ENCODE data around the gene ST3GAL4. TPM values are rescaled to one million over a fixed set of nuclear protein-coding genes. Genes with fewer than 3 reads are reported as not detected.
A peak's percentile ranks its signal among the peaks of the same experiment; 100 is the strongest.
"Not testable (repeated sequence)": the region's sequence is repeated elsewhere in the genome, so short reads cannot be mapped to it uniquely, and the experiment has no call there.

Gene ST3GAL4
- total RNA-seq, 1 donor from 2014 or later, result 15.8 TPM

DNA sequence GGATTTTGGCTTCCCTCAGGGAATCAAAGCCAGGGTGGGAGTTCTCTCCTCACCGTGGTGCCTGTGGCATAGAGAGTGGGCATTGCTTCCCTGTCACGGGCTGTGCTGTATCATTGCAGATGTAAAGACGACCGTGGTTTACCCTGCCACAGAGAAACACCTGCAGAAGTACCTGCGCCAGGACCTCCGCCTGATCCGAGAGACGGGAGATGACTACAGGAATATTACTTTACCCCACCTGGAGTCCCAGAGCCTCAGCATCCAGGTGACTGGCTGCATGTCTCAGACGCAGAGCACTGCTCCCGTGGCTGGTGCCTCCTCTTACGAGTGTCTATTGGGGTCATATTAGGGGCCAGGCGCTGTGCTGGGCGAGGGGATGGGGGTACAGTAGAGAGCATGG, 24.2 kb upstream of the ST3GAL4 start:
- DNase-seq, result no peak

DNA sequence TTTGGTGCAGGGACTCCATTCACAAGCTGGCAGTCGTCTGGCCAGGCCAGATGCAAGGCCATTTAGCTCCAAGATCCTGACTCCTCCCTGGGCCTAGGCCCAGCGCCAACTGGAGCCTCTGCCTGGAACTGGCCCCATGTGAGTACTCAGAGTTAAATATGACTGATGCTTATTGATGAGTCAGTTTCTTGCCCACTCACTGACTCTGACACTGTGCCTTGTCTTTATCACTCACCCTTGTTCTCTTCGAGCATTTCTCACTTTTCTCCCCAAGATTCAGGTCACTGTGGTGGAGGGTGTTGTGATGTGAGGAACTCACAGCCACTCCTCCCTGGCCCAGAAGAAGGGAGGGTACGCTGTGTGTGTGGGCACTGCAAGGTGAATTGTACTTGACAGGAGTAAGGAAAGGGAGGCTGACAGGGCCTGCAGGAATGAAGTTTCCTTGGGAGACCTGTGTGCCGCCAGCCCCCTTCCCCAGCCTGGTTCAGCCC, 23.2 kb upstream of the ST3GAL4 start:
- DNase-seq, result peak; percentile 62

DNA sequence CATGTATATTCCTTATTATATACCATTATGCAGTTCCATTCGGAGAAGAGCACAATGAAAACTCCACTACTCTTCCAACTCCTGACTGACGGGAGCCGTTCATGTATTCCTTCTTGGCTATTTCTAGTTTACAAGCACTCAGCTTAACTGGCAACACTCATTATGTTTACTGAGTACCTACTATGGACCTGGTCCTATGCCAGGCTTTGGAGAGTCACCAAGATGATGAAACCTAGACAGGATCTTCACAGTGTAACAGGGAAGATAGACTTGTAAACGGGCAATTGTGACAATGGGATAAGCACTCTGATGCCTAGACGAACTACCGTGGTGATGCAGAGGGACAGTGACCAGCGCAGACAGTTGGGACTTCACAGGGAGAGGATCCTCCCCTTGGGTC, 22.3 kb upstream of the ST3GAL4 start:
- DNase-seq, result no peak

DNA sequence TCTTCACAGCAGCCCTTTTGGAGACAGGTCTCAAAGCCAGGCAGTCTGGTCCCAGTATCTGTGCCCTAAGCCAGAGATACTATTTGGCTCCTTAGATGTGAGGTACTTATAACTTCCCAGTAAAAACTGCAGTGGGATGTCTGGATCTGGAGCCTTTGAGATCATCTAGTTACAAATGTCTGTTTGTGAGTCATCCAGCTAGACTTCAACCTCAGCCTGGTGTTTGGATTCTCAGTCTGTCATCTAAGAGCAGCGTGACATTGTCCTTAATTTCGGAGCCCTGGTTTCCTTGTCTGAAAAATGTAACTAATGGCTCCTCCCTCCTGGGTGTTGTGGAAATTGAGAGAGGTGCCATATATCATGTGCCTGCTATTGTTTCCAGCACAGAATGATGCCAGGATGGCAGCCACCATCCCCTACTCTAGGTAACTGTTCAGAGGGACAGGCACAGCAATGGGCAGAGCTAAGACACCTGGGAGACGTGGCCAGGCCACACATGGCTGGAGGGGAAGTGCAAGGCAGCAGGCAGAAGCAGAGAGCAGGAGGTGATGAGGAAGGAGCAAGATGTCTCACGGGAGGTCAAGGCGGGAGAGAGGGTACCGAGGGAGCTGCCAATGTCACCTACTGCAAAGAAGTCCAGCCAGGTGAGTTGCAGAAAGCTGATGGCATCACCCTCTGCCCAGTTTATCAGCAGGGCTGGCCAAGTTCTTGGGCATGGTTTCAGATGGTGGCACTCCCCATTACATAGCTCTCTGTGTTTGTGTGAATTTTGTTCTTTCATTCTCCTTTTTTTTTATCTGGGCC, 20.6 kb upstream of the ST3GAL4 start:
- DNase-seq, result no peak

DNA sequence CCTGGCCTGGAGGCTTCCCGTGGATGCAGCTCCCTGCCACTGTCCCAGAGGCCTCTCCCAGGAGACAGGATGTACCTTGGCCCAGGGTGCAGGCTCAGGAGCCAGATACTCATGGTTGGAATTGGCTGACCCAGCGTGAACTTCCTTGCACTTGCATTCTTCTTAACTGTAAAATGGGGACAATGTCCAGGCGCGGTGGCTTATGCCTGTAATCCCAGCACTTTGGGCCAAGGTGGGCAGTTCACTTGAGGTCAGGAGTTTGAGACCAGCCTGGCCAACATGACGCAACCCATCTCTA, 20.1 kb upstream of the ST3GAL4 start:
- no peak for DNase-seq

DNA sequence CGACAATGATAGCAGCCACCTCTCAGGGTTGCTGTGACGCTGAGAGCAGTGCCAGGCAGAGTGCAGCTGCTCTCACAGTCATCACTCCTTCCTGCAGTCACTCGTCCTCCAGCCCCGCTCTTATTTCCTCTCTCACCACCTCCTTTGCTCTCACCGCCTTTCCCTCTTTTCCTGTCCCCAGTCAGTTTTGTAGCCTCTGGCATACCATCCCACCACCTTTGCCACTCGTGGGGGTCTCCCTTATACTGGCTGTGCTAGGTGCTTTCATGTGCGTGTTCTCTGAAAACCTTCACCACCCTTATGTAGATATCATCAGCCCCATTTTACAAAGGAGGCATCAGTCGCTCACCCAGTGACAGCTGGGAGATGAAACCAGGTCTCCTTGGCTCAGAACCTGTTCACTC, 19.3 kb upstream of the ST3GAL4 start:
- DNase-seq, result peak; percentile 50

DNA sequence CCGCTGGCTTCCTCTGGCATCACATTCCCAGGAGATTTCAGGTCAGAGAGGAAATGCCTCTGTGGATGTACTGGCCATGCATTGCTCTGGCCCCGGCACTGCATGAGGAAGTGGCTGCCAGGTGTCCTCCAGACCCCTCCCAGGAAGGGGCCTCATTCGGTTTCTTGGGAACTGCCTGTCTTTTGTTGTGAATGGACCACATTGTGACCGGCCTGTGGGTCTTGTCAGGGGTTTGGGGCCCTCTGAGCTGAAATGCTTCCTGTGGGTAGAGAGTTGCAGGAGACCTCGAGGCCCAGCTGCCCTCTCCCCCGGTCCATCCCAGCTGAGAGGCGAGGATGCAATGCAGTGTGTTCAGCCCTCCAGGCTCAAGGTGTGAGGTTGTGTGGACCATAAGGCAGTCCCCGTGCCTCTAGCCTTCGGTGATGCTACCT, 18.8 kb upstream of the ST3GAL4 start:
- DNase-seq, result peak; percentile 76

DNA sequence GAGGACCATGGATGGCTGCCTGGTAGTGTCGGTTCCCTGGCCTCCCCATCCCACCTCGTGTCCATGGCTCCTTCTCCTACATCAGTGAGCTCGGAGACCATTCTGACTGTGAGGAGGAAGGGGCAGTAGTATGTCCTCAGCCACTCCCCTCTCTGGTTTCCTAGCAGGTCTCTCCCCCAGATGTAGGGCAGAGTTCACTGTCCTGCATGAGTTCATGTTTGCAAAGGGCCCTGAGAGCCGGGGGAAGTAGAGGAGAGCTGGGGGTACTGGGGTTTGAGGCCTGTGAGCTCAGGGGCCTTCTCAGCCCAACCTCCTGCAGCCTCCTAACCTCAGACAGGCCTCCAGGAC, 18.4 kb upstream of the ST3GAL4 start:
- DNase-seq, result no peak

DNA sequence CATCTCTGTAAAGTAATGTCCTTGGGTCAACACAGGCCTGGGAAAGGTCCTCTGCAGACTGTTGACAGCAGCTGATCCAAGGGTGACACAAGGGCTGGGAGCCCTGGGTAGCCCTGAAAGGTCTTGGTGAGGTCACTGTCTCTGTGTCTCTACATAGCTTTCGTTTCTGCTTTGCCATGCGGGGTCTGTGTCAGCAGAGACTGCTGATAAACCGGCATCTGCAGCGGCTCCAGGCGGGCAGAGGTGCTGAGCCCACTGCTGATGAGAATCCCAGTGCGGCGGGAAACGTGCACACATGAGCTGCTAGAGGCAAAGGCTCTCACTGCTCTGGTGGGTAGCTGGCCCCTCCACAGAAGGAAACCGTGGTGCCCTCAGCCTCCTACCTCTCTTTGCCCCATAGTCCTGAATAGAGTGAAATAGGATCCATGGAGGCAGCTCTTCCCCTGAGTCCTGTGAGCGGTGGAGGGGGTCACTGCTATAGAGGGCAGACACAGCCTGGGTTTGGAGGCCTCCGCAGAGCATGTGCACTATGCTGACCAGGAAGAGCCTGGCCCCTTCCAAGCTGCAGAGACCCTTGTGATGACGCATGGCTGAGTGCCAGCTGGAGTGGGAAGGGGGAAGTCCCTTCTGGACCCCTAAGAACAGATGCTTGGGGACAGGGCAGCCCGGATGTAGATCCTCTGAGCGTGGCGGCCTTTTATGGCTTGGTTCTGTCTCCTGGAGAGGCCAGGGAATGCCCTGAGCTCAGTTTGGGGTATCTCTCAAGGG, 17.8 kb upstream of the ST3GAL4 start:
- no peak for DNase-seq

DNA sequence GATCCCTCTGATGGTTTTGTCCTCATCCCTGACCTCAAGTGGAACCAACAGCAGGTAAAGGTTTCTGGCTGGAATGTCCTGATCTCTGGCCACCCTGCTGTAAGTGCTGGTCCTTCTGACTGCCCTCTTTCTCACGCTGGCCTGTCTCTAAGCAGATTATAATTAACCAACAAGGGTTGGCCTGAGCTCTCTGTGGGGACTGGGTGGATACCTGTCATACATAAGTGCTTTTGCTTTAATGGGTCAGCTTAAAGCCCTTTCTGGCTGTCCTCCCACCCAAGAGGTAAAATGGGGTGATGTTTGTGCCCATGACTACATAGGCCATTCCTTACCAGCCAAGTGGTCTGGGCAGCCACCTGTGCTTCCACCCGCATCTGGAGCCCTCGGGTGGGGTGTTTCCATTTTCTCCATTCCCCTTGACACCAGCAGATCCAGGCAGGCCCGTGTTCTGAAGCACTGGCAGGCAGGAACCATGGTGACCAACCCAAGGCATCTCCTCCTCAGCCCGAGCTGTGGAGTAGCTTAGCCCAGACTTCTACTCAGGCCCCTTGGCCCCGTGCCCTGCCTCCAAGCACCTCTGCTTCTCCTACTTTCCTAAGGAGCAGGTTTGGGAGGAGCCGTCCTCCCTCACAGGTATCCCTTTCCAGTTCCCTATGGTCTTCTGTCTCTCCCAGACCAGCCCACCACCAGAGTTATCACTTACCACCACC, 17.0 kb upstream of the ST3GAL4 start:
- DNase-seq, result no peak

DNA sequence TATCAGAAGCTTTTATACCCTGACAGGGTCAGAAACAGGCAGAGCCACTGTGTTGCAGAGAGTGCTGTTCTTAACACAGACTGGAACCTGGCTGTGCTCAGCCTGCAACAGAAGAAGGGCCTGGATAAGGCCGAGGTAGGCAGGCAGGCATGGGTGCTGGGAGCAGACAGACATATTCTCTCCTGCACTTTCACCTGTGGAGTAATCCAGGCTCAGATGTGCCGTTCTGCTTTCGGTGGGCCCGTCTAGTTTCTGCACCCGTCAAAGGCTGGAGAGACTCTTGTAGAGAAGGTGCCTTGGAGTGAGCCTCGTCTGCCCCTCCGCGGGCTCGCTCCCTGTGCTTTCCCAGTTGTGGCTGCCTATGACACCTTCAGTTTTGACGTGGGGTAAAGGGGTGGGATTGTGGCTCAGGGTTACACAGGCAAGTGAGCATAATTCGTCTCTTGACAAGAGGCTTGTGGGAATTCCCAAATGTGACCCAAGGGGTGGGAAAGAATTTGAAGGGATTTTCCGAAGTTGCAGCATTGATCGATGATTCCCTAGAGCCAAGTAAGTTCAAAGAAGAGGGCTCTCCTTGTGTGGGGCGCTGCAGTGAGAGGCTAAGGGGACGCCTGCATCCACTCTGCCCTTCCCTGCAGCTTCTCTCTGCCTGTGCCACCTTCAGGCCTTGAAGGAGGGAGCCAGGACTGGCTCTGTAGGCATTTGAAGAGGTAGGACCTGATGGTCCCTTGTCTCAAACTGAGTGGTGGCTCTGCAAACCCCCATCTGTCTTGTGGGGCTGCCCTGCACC, 16.2 kb upstream of the ST3GAL4 start:
- DNase-seq, result no peak

DNA sequence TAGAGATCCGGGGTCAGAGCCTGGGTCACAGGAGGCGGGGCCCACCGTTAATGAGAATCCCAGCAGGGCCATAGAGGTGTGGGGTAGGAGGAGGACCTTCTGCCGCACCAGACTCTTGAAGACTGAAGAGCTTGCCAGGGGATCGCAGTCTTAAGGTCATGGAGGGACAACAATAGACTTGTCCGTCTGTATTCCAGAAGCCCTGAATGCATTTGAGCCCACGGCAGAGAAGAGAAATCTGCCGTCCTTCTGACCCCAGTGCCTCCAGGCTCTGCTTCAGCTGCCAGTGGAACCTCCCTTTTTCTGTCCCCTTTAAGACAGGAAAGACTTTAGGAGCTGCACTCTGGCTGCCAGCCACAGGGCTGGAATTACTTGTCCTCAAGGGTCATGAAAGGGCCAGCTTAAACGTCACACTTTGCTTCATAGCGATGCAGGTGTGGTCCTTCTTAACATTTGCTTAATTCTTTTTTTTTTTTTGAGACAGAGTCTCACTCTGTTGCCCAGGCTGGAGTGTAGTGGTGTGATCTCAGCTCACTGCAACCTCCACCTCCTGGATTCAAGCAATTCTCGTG, 15.5 kb upstream of the ST3GAL4 start:
- DNase-seq, result peak; percentile 47

DNA sequence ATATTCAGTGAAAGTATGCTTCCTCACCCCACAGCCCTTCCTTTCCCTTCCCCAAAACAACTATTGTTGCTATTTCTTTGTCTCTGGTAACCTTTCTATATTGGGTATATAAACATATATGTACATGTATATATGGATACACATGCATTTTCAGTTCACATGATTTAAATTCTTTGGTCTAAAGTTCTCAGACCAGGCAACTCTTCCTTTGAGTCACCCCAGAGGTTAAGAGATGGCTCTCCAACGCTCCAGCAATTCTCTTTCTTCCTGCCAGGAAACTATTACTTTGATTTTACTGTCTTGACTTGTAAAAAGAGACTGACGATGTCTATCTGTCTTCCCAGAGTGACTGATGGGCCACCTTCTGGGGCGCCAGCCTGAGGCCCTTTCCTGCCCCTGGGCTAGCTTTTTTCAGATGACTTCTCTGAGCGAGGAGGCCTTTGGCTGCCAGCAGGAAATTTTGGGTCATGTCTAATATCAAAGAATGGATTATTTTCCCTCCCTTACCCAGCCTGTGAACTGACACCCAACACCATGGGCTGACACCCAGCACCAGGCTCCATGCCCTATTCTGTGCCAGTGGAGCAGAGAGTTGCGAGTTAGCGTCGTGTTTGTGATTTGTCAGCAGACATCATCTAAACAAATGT, 14.4 kb upstream of the ST3GAL4 start:
- DNase-seq, result no peak

DNA sequence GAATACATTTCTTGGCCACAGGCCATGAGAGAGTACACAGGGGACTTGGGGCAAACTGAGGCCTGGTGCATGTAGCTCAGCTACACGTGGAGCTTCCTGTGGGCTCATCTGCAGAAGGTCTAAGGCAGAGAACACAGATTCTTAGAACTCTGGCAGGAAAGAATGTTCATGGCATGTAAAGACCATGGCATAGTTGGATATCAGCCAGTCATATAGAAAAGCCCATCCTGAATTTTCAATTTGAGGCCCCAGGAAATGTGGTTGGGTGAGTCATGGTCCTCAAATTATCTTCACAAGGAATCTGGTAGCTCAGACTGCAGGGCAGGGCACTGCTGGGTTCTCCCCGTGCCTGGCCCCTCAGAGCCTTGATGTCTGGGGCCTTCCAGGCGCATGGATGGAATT, 13.7 kb upstream of the ST3GAL4 start:
- DNase-seq, result peak; percentile 56

DNA sequence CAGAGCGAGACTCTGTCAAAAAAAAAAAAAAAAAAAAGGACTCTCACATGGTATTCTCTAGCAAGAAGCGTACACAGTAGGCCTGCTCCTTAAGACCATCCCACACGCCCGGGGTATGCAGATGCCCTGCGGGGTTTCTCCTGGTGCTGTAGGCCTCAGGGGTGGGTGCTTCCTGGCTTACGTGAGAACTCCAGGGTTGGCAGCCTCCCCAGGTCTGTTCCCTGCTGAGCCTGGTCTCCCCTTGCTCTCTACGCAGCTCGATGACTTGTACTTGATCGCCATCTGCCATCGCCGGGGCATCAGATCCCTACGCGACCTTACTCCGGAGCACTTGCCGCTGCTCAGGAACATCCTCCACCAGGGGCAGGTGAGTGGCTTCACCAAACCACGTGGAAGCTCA, 12.4 kb upstream of the ST3GAL4 start:
- DNase-seq, result no peak

DNA sequence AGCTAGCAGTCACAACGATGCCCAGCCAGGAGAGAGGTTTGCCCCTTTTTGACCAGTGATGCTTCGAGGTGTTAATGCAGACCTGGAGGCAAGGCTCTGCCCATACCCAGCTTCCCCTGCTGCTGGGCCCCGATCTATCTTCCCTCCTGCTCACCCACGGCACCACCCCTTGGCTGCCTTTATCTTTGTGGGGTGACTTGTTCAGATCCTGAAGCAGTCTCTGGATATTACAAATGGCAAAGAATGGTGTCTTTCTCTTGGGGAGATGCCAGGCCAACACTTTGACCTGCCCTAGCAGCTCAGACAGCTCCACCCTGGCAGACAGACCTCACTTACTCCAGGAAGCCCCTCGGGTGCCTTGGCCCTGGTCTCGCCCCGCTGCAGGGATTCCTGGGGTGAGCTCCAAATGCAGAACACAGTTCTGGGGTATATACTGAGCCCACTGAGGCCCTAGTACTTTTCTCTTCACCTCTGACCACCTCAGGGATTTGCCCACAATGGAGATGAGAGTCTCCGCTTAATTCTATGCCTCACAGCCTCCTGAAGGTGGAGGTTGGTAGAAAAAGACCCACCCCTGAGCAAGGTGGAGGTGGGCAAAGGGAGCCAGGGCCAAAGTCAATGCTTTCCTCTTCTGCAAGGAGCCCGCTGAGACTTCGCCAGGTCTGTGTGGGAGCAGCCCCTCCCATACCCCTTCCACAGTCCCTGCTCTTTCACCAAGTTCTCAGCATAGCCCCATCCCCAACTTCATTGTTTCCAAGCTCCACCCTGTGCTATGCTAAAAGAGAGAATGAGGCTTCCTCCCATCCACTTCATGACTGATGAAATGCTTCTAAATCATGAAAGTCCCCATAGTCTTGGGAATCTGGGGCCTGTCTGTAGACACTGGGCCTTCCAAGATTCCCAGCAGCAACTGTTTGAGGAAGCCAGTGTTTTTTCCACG, 11.1 kb upstream of the ST3GAL4 start:
- no peak for DNase-seq

DNA sequence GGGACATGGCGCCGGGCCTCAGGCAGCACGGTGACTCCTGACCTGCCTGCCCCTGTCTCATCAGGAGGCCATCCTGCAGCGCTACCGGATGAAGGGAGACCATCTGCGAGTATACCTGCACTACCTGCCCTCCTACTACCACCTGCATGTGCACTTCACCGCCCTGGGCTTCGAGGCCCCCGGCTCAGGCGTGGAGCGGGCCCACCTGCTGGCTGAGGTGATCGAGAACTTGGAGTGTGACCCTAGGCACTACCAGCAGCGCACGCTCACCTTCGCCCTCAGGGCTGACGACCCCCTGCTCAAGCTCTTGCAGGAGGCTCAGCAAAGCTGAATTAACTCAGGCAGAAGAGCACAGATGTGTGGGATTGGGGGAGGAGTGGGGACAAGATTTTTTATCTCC, 10.2 kb upstream of the ST3GAL4 start:
- DNase-seq, result no peak

DNA sequence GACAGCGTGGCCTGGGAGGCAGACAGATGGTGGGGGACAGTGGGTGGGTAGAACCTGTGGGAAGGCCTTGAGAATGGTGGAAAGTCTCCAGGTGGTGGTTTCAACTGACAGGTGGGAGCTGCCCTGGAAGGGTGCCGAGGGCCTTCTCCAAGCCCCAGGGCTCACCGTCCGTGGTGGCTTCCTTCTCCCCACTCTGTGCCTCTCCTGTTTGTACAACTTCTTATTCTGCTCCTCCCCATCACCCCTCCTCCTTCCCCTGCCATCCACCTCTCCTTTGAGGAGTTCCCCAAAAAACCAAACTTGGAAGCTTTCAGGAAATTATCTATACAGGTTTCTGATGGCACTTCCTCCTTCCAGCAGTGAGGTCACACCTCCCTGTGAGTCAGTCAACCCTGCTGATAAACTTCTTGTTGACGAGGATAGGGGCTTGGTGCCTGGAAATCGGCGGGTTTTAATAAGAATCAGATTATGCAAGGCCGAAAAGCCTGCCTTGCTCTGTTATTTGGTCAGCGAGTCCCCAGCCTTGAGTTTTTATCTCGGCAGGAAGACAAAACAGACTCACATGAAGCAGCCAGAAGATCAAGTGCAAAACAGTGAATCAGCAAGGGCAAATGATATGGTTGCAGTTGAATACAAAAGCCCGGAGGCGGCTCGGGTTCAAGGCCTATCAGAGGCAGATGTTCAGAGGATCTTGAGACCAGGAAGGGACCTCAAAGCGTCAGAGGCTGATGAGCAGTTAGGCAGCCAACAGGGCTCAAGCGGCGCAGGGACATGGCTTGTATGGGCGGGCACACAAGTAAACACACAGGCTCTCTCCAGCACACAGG, 9.5 kb upstream of the ST3GAL4 start:
- peak; percentile 69 for DNase-seq

DNA sequence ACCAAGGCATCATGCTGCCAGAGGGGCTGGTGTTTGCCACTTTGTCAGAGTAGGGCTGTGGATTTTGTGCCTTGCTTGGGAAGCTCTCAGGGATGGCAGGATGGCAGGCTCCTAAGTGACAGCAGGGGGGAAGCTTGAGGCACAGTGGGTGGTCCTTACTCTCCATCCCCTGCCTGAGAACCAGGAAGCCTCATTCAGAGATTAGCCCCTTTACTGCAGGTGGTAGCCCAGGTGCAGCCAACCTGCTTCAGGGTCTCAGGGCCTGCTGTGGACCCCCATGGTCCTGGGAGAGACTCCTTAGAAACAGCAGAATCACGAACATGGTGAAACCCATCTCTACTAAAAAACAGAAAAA, 8.9 kb upstream of the ST3GAL4 start:
- no peak for DNase-seq

DNA sequence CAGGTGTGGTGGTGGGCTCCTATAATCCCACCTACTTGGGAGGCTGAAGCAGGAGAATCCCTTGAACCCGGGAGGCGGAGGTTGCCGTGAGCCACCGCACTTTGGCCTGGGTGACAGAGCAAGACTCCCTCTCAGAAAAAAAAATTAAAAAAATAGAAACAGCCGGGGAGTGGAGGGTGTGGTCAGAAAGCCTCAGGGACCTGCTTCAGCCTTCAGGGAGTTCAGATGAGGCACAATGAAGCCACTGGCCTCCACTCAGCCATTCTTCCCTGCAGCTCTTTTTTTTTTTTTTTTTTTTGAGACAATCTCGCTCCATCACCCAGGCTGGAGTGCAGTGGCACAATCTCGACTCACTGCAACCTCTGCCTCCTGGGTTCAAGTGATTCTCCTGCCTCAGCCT, 8.5 kb upstream of the ST3GAL4 start:
- not testable (repeated sequence) for DNase-seq
